OCI-LY7 (cell line): ENCODE results near the gene PCYT2. TPM values are rescaled to one million over a fixed set of nuclear protein-coding genes. Genes with fewer than 3 reads are reported as not detected.

Source experiments
- BruUV-seq: library from RNA; stranded (reverse); fragments of 400-500 nt; replicated peaks from 2 replicates; lab custom pipeline; 2021; lab: Mats Ljungman, UMichigan
- CTCF ChIA-PET: fragments of 300-600 bp; sonication (Branson Sonifier 250); formaldehyde crosslinking; loops from one replicate; lab custom pipeline; 2022; ENCODE audit warnings: antibody characterized with exemption; ENCODE audit not compliant: unreplicated experiment; lab: Charles Lee
- POLR2A ChIA-PET: fragments of 300-600 bp; sonication (Branson Sonifier 250); formaldehyde crosslinking; loops from one replicate; lab custom pipeline; 2022; ENCODE audit warnings: antibody characterized with exemption; lab: Charles Lee
- DNase-seq: peaks from one replicate; pipeline ENCODE4 v3.0.0-alpha.2; 2015; ENCODE audit warnings: low spot score
- H2AFZ ChIP-seq: fragments of 200-600 bp; sonication (generic), shearing (Covaris generic); 2 replicates; pipeline ENCODE4 v1.6.1; 2014; ENCODE audit warnings: mild to moderate bottlenecking, antibody characterized with exemption, low read length, moderate library complexity
- H3K27ac ChIP-seq: fragments of 200-600 bp; sonication (generic); 2 replicates; pipeline ENCODE4 v1.5.1; 2014; ENCODE audit warnings: mixed run types, low read depth, mild to moderate bottlenecking, moderate library complexity, low read length, inconsistent platforms; ENCODE audit not compliant: poor library complexity, severe bottlenecking
- H3K36me3 ChIP-seq: fragments of 200-600 bp; sonication (generic); 2 replicates; pipeline ENCODE4 v1.6.1; 2014; ENCODE audit warnings: mild to moderate bottlenecking, antibody characterized with exemption, low read length, moderate library complexity, mixed read lengths; ENCODE audit not compliant: insufficient read depth
- H3K4me1 ChIP-seq: fragments of 200-600 bp; sonication (generic); 2 replicates; pipeline ENCODE4 v1.5.1; 2014; ENCODE audit warnings: mild to moderate bottlenecking, low read length; ENCODE audit not compliant: insufficient read depth, poor library complexity, severe bottlenecking
- H3K4me2 ChIP-seq: fragments of 200-600 bp; sonication (generic); 2 replicates; pipeline ENCODE4 v1.6.1; 2014; ENCODE audit warnings: mild to moderate bottlenecking, low read length
- H3K4me3 ChIP-seq: fragments of 200-600 bp; sonication (generic); 2 replicates; pipeline ENCODE4 v1.5.1; 2014; ENCODE audit warnings: mild to moderate bottlenecking, low read depth, low read length; ENCODE audit not compliant: poor library complexity, severe bottlenecking
- H3K79me2 ChIP-seq: fragments of 200-600 bp; sonication (generic); 2 replicates; pipeline ENCODE4 v1.6.1; 2016; ENCODE audit warnings: low read depth, mild to moderate bottlenecking, low read length, moderate library complexity, mixed read lengths; ENCODE audit not compliant: insufficient read depth
- H3K9me2 ChIP-seq: fragments of 200-600 bp; sonication (generic); 2 replicates; pipeline ENCODE4 v1.6.1; 2016; ENCODE audit warnings: mild to moderate bottlenecking, low read length, mixed read lengths; ENCODE audit not compliant: insufficient read depth
- H3K9me3 ChIP-seq: fragments of 200-600 bp; sonication (generic); 2 replicates; pipeline ENCODE4 v1.6.1; 2014; ENCODE audit warnings: mild to moderate bottlenecking, mixed run types, low read length, mixed read lengths
- H4K20me1 ChIP-seq: fragments of 200-600 bp; sonication (generic); 2 replicates; pipeline ENCODE4 v1.6.1; 2014; ENCODE audit warnings: mild to moderate bottlenecking, antibody characterized with exemption, low read length, moderate library complexity, mixed read lengths; ENCODE audit not compliant: insufficient read depth
- EZH2phosphoT487 ChIP-seq: fragments of 200-600 bp; sonication (generic); IDR thresholded peaks from 2 replicates; pipeline ENCODE4 v1.6.1; 2018; ENCODE audit warnings: low read depth, borderline replicate concordance, mild to moderate bottlenecking, mixed run types, antibody characterized with exemption, low read length, moderate library complexity, mixed read lengths
- intact Hi-C: fragments of 100-400 bp; cut with micrococcal nuclease; formaldehyde crosslinking; loops from one replicate; pipeline ENCODE4 v1.10.0; 2022; ENCODE audit not compliant: unreplicated experiment
- total RNA-seq, 2 experiments: library from RNA; depleted of rRNA in 1 of 2; stranded (reverse); fragments of >200 nt in 1 of 2; shearing (Covaris generic) in 1 of 2; gene quantifications; 2 replicates each; pipeline ENCODE4 v1.2.3, GENCODE V29; 2014 to 2022
- TF ChIP-seq, protein P1 (sequence below): fragments of 200-600 bp; sonication (generic); conservative IDR thresholded peaks from 2 replicates; pipeline ENCODE4 v1.5.1; 2014; ENCODE audit warnings: mild to moderate bottlenecking, antibody characterized with exemption, low read length, moderate library complexity, mixed read lengths

PCYT2 gene
- total RNA-seq, 2 experiments from 2014 or later = 70.1 to 104 TPM

DNA sequence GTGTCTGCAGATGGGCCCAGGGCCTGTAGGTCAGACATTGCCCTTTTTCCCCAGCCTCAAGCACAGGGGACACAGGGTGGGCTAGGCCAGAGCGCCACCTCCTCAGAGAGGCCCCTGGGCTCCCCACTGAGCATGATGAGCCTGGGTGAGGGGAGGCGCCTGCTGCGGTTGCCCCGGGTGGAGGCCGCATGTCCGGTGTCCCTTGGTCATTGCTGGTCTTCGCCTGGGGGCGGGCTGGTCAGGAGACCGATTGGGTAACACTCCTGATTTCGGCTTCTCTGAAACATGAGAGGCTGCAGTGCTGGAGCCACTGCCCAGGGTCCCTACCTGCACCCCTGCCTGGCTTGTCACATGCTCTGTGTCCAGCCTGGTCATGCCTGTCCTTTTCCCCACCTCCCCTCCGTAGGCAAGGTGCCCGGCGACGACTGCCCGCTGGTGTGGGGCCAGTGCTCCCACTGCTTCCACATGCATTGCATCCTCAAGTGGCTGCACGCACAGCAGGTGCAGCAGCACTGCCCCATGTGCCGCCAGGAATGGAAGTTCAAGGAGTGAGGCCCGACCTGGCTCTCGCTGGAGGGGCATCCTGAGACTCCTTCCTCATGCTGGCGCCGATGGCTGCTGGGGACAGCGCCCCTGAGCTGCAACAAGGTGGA, 11.6 kb downstream of the PCYT2 start:
- H3K4me1 ChIP-seq = peaks cover 2% of the 10 kb centered on the region
- POLR2A ChIA-PET = no interaction called here
- no peak overlapping the region for H3K4me3 ChIP-seq
- no peak overlapping the region for H2AFZ ChIP-seq
- CTCF ChIA-PET = no interaction called here
- TF ChIP-seq, protein P1, sequence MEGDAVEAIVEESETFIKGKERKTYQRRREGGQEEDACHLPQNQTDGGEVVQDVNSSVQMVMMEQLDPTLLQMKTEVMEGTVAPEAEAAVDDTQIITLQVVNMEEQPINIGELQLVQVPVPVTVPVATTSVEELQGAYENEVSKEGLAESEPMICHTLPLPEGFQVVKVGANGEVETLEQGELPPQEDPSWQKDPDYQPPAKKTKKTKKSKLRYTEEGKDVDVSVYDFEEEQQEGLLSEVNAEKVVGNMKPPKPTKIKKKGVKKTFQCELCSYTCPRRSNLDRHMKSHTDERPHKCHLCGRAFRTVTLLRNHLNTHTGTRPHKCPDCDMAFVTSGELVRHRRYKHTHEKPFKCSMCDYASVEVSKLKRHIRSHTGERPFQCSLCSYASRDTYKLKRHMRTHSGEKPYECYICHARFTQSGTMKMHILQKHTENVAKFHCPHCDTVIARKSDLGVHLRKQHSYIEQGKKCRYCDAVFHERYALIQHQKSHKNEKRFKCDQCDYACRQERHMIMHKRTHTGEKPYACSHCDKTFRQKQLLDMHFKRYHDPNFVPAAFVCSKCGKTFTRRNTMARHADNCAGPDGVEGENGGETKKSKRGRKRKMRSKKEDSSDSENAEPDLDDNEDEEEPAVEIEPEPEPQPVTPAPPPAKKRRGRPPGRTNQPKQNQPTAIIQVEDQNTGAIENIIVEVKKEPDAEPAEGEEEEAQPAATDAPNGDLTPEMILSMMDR = no peak
- TF ChIP-seq EZH2phosphoT487 = no peak
- BruUV-seq = no TSS peak
- H3K9me2 ChIP-seq = no peaks in the 10 kb centered on the region
- no peak overlapping the region for H3K4me2 ChIP-seq
- intact Hi-C loops = no loop called here
- H3K36me3 ChIP-seq = peaks cover 56% of the 10 kb centered on the region
- DNase-seq = no peak
- no peaks in the 10 kb centered on the region for H3K9me3 ChIP-seq
- peaks cover 1% of the 10 kb centered on the region; the same call in 1 of the 2 replicates for H3K79me2 ChIP-seq
- H4K20me1 ChIP-seq = no peaks in the 10 kb centered on the region
- H3K27ac ChIP-seq = no peak overlapping the region

DNA sequence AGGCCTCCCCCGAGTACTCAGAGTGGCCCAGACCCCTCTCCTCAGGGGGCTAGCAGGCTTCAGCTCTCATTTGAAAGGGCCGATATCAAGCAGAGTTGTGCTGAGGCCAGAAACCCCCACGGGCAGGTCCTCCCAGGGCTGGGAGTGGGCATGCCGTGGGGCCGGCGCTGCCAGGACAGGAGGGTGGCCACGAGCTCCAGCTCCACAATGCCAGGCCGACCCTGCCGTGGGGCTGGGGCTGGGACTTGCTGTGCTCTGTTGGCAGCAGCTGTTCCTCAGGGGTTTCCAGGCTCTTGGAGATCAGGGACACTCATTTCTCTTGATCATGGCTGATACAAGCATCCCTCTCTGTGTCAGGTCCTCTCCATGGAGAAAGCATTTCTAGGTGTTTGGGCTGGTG, 12.3 kb downstream of the PCYT2 start:
- Histone ChIP-seq H3K9me3 (no peaks in the 10 kb centered on the region), H3K9me2 (no peaks in the 10 kb centered on the region), H2AFZ (no peak overlapping the region), H3K4me3 (no peak overlapping the region), H3K36me3 (peaks cover 61% of the 10 kb centered on the region), H3K27ac (no peak overlapping the region), H4K20me1 (no peaks in the 10 kb centered on the region), H3K4me1 (peaks cover 9% of the 10 kb centered on the region), H3K79me2 (peaks cover 9% of the 10 kb centered on the region; the same call in 1 of the 2 replicates), H3K4me2 (no peak overlapping the region)
- intact Hi-C loops = no loop called here
- DNase-seq = no peak
- TF ChIP-seq, protein P1 = no peak
- TF ChIP-seq EZH2phosphoT487 = no peak
- ChIA-PET CTCF (no interaction called here), POLR2A (no interaction called here)
- BruUV-seq = no TSS peak

DNA sequence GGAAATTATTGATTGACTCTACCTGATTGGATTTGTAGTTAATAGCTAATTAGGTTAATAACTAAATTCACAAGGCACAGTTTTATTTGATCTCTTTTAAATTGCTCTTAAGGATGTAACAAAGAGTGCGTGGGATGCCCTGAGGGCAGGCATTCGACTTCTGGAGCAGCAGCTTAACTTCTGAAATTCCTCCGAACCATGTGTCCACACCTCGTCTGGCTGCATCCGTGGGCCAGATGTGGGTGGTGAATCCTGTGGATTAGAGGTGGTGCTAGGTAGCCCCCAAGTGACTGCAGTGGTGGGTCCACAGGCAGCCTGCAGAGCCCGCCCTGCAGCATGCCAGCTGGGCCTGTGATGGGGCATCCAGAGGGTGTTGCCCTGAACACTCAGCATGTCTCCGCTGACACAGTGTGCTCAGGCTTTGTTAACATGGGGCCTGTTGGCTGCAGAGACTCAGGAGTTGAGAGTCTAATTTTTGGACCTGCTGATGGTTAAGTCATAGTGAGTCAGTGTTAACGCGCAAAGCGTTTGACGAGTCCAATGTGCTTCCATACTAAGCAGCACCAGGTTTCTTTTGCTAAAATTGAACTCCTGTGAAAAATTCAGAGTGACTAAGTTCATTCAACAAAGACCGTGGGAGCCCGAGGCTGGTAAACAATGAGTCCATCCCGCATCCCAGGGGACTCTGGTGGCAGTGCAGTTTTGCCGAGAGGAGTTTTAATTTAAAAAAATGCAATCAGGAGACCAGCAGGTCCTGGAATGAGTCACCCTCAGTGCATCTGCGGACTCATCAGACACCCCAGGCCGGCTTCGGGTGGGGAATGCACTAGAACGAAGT, 13.0 kb downstream of the PCYT2 start:
- CTCF ChIA-PET = no interaction called here
- no peaks in the 10 kb centered on the region for H4K20me1 ChIP-seq
- no peak overlapping the region for H3K4me2 ChIP-seq
- POLR2A ChIA-PET = interaction anchor here (0.7 kb wide), 1 partner anchor 18 kb away, joined by 5 read pairs; no protein-coding TSS in a partner anchor
- BruUV-seq = no TSS peak
- H3K9me3 ChIP-seq = no peaks in the 10 kb centered on the region
- H3K79me2 ChIP-seq = peaks cover 15% of the 10 kb centered on the region; the same call in 1 of the 2 replicates
- peaks cover 61% of the 10 kb centered on the region for H3K36me3 ChIP-seq
- TF ChIP-seq, protein P1 = no peak
- TF ChIP-seq EZH2phosphoT487 = no peak
- no peak for DNase-seq
- no peak overlapping the region for H2AFZ ChIP-seq
- intact Hi-C loops = no loop called here
- H3K27ac ChIP-seq = no peak overlapping the region
- H3K4me3 ChIP-seq = no peak overlapping the region
- peaks cover 16% of the 10 kb centered on the region for H3K4me1 ChIP-seq
- no peaks in the 10 kb centered on the region for H3K9me2 ChIP-seq
